Progenitor cell of endocrine pancreas (in vitro differentiated cells): Measurements from ENCODE around the gene COIL. TPM values are rescaled to one million over a fixed set of nuclear protein-coding genes. Genes with fewer than 3 reads are reported as not detected.

ENCODE experiments used
- DNase-seq: peaks from one replicate; pipeline ENCODE4 v3.0.0; 2021; ENCODE audit warnings: low spot score; ENCODE audit not compliant: unreplicated experiment
- H3K27ac Mint-ChIP-seq: 2 replicates; pipeline ENCODE4 v1.8.0; 2021; ENCODE audit warnings: mild to moderate bottlenecking, moderate library complexity, mixed read lengths
- H3K27me3 Mint-ChIP-seq: 2 replicates; pipeline ENCODE4 v1.8.0; 2021; ENCODE audit warnings: mixed read lengths
- H3K36me3 Mint-ChIP-seq: 2 replicates; pipeline ENCODE4 v1.8.0; 2022; ENCODE audit warnings: mixed read lengths; ENCODE audit not compliant: insufficient read depth
- H3K4me1 Mint-ChIP-seq: 2 replicates; pipeline ENCODE4 v1.8.0; 2021; ENCODE audit warnings: low read depth, mixed read lengths
- H3K4me3 Mint-ChIP-seq: 2 replicates; pipeline ENCODE4 v1.8.0; 2021; ENCODE audit warnings: low read depth, mild to moderate bottlenecking, moderate library complexity, mixed read lengths
- H3K9me3 Mint-ChIP-seq: 2 replicates; pipeline ENCODE4 v1.8.0; 2021; ENCODE audit warnings: low read depth, mixed read lengths
- total RNA-seq: library from RNA; stranded (reverse); gene quantifications from 2 replicates; pipeline ENCODE4 v1.2.1, GENCODE V29; 2021
- TF ChIP-seq, protein P1 (sequence below): fragments of 200-600 bp; sonication (generic); IDR thresholded peaks from one replicate; pipeline ENCODE4 v1.5.0; 2021; ENCODE audit warnings: antibody characterized with exemption, mild to moderate bottlenecking; ENCODE audit not compliant: unreplicated experiment

COIL gene
- total RNA-seq, 1 donor from 2014 or later = 29.8 TPM

GRCh38 chr17:56908001-56908542 lies 52.8 kb downstream of the COIL start:
- H3K4me3 Mint-ChIP-seq = no peak overlapping the region
- DNase-seq = no peak
- no peak overlapping the region for H3K27ac Mint-ChIP-seq
- H3K4me1 Mint-ChIP-seq = peaks cover 1% of the 10 kb centered on the region
- H3K36me3 Mint-ChIP-seq = peaks cover 20% of the 10 kb centered on the region
- TF ChIP-seq, protein P1, sequence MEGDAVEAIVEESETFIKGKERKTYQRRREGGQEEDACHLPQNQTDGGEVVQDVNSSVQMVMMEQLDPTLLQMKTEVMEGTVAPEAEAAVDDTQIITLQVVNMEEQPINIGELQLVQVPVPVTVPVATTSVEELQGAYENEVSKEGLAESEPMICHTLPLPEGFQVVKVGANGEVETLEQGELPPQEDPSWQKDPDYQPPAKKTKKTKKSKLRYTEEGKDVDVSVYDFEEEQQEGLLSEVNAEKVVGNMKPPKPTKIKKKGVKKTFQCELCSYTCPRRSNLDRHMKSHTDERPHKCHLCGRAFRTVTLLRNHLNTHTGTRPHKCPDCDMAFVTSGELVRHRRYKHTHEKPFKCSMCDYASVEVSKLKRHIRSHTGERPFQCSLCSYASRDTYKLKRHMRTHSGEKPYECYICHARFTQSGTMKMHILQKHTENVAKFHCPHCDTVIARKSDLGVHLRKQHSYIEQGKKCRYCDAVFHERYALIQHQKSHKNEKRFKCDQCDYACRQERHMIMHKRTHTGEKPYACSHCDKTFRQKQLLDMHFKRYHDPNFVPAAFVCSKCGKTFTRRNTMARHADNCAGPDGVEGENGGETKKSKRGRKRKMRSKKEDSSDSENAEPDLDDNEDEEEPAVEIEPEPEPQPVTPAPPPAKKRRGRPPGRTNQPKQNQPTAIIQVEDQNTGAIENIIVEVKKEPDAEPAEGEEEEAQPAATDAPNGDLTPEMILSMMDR = no peak
- no peaks in the 10 kb centered on the region for H3K27me3 Mint-ChIP-seq
- H3K9me3 Mint-ChIP-seq = no peaks in the 10 kb centered on the region

DNA sequence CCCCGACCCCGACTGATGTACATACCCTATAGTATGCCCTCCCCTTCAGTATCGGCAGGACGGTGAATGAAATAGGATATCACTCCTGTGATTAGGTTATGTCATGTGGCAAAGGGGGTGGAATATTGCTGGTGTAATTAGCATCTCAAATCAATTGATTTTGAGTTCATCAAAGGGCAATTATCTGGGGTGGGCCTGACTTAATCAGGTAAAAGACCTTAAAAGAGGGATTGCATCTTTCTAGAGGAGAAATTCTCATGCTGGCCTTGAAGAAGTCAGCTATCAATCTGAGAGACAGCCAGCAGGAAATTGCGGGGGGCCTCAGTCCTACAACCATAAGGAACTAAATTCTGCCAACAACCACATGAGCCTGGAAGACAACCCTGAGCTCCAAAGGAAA lies 57.3 kb downstream of the COIL start:
- Mint-ChIP-seq H3K27ac (no peak overlapping the region), H3K27me3 (no peaks in the 10 kb centered on the region), H3K9me3 (no peaks in the 10 kb centered on the region), H3K4me3 (no peak overlapping the region), H3K36me3 (peaks cover 33% of the 10 kb centered on the region), H3K4me1 (peaks cover 4% of the 10 kb centered on the region)
- TF ChIP-seq, protein P1 = no peak
- no peak for DNase-seq

GRCh38 chr17:56902348-56902747 lies 58.5 kb downstream of the COIL start:
- Mint-ChIP-seq H3K4me3 (no peak overlapping the region), H3K4me1 (peaks cover 6% of the 10 kb centered on the region), H3K27ac (no peak overlapping the region), H3K36me3 (peaks cover 28% of the 10 kb centered on the region), H3K9me3 (no peaks in the 10 kb centered on the region), H3K27me3 (no peaks in the 10 kb centered on the region)
- DNase-seq = no peak
- TF ChIP-seq, protein P1 = no peak

GRCh38 chr17:56899403-56899802 lies 61.4 kb downstream of the COIL start:
- peaks cover 24% of the 10 kb centered on the region for H3K36me3 Mint-ChIP-seq
- H3K9me3 Mint-ChIP-seq = no peaks in the 10 kb centered on the region
- H3K27me3 Mint-ChIP-seq = no peaks in the 10 kb centered on the region
- no peak overlapping the region for H3K4me3 Mint-ChIP-seq
- no peak for DNase-seq
- no peak overlapping the region for H3K27ac Mint-ChIP-seq
- H3K4me1 Mint-ChIP-seq = peaks cover 7% of the 10 kb centered on the region
- TF ChIP-seq, protein P1 = no peak

DNA sequence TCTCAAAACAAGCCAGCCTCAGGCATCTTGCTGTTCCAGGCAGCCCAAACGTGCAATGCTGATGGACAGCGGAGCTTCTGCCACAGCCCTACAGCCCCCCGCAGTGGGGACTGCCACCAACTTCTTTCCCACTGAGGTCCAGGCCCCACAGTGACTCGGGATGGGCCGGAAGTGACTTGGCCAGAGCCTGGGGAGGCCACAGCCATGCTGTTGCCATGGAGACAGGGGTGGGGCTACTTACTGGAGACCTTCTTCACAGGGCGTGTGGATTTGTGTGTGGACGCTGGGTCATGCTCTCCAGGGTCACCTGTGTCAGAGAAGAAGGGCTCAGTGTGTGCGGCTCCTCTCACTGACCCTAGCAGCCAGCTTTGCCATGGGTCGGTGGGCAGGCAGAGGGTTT lies 62.0 kb downstream of the COIL start:
- Mint-ChIP-seq H3K27me3 (no peaks in the 10 kb centered on the region), H3K4me1 (peaks cover 7% of the 10 kb centered on the region), H3K4me3 (no peak overlapping the region), H3K36me3 (peaks cover 19% of the 10 kb centered on the region), H3K27ac (no peak overlapping the region), H3K9me3 (no peaks in the 10 kb centered on the region)
- no peak for DNase-seq
- TF ChIP-seq, protein P1 = no peak
